Brain microvascular endothelial cell (primary cell): ENCODE measurements around the gene SMIM45.

ENCODE experiments used
- DNase-seq: peaks from one replicate; pipeline ENCODE4 v3.0.0-alpha.2; 2020
- H3K27ac ChIP-seq: fragments of 250-450 bp; sonication (Bioruptor Pico); 2 replicates; pipeline ENCODE4 v1.5.1; 2020; ENCODE audit warnings: mild to moderate bottlenecking, moderate library complexity
- H3K27me3 ChIP-seq: fragments of 250-450 bp; sonication (Bioruptor Pico); replicated peaks from 2 replicates; pipeline ENCODE4 v1.5.1; 2020; ENCODE audit warnings: mild to moderate bottlenecking
- H3K36me3 ChIP-seq: fragments of 250-450 bp; sonication (Bioruptor Pico); replicated peaks from 2 replicates; pipeline ENCODE4 v1.5.1; 2020; ENCODE audit warnings: mild to moderate bottlenecking
- H3K4me3 ChIP-seq: 2 replicates; pipeline ENCODE4 v1.5.1; 2011; ENCODE audit warnings: low read depth, mild to moderate bottlenecking, control low read depth, low read length, moderate library complexity
- in situ Hi-C: cut with HindIII; loops from 2 replicates; pipeline ENCODE4 v1.10.0; 2017; ENCODE audit warnings: low sequenced_read_pairs, low pct_ligation_motif_present
- TF ChIP-seq, protein P1 (sequence below): IDR thresholded peaks from 2 replicates; pipeline ENCODE4 v1.5.1; 2011; ENCODE audit warnings: low read depth, mild to moderate bottlenecking, moderate library complexity, low read length, control low read depth, inconsistent platforms; ENCODE audit errors: missing control alignments

The SMIM45 gene

DNA sequence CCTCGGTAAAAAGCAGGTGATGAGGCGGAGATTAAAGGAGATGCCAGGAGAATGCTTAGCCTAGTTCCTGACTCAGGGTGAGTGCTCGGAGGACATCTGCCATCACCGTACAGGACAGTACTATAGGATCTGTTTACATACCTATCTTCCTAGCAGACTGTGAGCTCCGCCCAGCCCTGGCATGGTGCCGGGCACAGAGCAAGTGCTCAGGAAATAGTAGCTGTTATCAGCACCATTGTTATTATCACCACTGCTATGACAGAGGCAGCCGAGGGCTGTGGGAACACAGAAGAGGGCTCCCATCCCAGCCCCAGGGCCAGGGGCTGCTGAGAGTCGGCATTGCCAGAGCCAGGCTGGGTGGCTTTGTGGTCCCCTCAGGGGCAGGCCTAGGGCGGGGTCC lies 16.7 kb downstream of the SMIM45 start:
- H3K36me3 ChIP-seq: no peaks in the 10 kb centered on the region
- TF ChIP-seq, protein P1, sequence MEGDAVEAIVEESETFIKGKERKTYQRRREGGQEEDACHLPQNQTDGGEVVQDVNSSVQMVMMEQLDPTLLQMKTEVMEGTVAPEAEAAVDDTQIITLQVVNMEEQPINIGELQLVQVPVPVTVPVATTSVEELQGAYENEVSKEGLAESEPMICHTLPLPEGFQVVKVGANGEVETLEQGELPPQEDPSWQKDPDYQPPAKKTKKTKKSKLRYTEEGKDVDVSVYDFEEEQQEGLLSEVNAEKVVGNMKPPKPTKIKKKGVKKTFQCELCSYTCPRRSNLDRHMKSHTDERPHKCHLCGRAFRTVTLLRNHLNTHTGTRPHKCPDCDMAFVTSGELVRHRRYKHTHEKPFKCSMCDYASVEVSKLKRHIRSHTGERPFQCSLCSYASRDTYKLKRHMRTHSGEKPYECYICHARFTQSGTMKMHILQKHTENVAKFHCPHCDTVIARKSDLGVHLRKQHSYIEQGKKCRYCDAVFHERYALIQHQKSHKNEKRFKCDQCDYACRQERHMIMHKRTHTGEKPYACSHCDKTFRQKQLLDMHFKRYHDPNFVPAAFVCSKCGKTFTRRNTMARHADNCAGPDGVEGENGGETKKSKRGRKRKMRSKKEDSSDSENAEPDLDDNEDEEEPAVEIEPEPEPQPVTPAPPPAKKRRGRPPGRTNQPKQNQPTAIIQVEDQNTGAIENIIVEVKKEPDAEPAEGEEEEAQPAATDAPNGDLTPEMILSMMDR: no peak
- H3K27ac ChIP-seq: no peak overlapping the region
- in situ Hi-C loops: no loop called here
- no peak overlapping the region for H3K4me3 ChIP-seq
- peaks cover 2% of the 10 kb centered on the region for H3K27me3 ChIP-seq
- no peak for DNase-seq

DNA sequence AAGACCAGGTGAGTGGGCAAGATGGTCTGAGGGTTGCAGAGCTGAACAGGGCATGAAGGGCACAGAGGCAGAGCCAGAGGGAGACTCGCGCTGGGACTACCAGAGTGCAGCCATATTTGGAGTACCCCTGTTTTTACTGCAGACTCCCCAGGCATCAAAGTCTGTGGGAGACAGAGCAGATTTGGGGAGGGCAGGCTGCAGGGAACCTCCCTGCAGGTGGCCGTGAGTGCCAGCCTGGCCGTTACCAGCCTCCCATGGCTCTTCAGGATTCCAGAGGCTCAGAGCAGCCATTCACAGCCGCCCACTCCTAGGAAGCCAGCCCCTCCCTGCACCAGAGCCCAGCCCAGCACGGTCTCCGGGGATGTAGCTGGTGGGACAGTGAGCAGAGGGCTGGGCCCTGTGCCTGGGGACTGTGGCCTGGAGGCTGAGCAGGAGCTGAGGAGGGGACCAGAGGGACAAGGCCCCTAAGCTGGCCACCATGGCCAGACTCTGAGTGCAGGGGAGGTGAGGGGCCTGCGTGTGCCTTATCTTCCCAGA lies 17.2 kb downstream of the SMIM45 start, which contains the start of gene SEPTIN3:
TSS of gene SEPTIN3 (plus strand) at position 334 of the 537 bp plus-strand sequence. CDS start 2,050 bp downstream, outside the sequence.
- TF ChIP-seq, protein P1: no peak
- in situ Hi-C loops: no loop called here
- H3K27me3 ChIP-seq: peaks cover 2% of the 10 kb centered on the region
- no peak within 1 kb of the TSS for H3K27ac ChIP-seq
- no peak within 1 kb of the TSS for H3K4me3 ChIP-seq
- H3K36me3 ChIP-seq: no peaks in the 10 kb centered on the region
- no peak for DNase-seq

DNA sequence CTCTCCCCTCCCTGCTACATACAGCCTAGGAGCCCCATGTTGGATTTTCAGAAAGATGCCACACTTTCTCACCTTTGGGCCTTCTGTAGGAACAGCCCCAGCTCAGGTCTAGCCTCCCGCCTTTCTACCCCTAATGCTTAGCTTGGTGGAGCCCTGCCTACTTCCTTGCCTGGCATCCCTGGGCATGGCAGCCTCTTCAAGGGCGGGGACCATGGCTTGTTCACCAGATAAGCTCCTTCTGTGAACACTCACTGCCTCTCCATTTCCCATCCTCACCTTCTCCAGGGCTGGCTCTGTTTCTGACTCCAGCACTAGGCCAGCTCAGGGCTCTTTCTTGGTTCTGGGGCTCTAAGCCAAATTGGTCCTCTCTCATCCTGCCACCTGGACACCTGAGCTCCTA lies 18.7 kb downstream of the SMIM45 start:
- peaks cover 7% of the 10 kb centered on the region for H3K27me3 ChIP-seq
- TF ChIP-seq, protein P1: no peak
- no peaks in the 10 kb centered on the region for H3K36me3 ChIP-seq
- in situ Hi-C loops: no loop called here
- no peak for DNase-seq
- H3K4me3 ChIP-seq: no peak overlapping the region
- no peak overlapping the region for H3K27ac ChIP-seq

DNA sequence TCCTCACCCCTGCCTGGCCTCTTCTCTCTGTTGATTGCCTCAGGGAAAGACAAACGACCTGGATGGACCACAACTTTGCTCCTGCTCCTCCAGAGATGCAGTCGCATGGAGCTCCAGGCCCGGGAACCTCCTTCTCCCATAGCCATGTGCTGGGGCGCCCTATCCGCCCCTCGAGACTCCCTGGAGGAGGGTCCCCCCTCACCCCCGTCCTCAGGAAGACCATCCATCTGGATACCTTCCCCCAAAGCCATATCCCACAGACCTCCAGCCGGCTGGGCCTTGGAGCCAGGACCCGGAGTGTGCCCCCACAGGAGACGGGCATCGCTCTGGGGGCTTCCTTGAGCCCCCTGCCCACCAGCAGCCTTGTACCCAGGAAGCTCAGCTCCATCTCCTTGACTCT lies 19.5 kb downstream of the SMIM45 start:
- no peak for DNase-seq
- no peak overlapping the region for H3K27ac ChIP-seq
- TF ChIP-seq, protein P1: no peak
- H3K27me3 ChIP-seq: peaks cover 16% of the 10 kb centered on the region
- H3K4me3 ChIP-seq: no peak overlapping the region
- no peaks in the 10 kb centered on the region for H3K36me3 ChIP-seq
- in situ Hi-C loops: no loop called here

DNA sequence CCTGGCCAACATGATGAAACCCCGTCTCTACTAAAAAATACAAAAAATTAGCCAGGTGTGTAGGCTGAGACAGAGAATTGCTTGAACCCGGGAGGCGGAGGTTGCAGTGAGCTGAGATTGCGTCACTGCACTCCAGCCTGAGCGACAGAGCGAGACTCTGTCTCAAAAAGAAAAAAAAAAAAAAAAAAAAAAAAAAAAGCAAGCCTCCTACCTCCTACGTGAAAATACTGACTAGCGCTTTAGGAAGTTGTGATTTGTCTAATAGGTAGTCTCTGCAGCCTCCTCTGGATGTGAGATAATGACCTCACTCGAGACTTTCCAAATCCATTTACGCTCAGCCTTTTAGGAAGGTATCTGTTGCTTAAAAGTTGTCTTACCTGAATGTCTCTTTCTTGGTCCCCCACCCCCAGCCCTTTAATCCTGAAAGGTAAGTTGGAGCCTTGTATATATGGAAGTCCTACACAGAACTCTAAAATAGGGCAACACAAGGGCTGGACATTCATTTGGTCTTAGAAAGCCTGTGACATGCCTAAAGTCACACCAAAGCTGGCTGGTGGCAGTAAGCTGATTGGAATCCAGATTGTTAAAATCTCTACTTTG lies 22.8 kb downstream of the SMIM45 start:
- H3K27ac ChIP-seq: no peak overlapping the region
- DNase-seq: no peak
- H3K27me3 ChIP-seq: peaks cover 29% of the 10 kb centered on the region
- TF ChIP-seq, protein P1: no peak
- in situ Hi-C loops: no loop called here
- no peak overlapping the region for H3K4me3 ChIP-seq
- H3K36me3 ChIP-seq: no peaks in the 10 kb centered on the region
